ENCODE measurements around the gene GAPDHS.

Gene GAPDHS

GRCh38 chr19:35539850-35540249, 6.6 kb downstream of the GAPDHS start:
- no peak for DNase-seq (ENCODE audit: insufficient read length, low spot score)
- FAIRE-seq, result no peak
- no peak for TF ChIP-seq POLR2A (IDR thresholded peaks at IDR 0.05; ENCODE audit: low read depth, low read length)

- no peak for DNase-seq (ENCODE audit: insufficient read length, low spot score)
- no peak for FAIRE-seq
- no peak for TF ChIP-seq POLR2A (IDR thresholded peaks at IDR 0.05; ENCODE audit: low read depth, low read length)
Measured at GRCh38 chr19:35540356-35540927, 7.2 kb downstream of the GAPDHS start.

DNA sequence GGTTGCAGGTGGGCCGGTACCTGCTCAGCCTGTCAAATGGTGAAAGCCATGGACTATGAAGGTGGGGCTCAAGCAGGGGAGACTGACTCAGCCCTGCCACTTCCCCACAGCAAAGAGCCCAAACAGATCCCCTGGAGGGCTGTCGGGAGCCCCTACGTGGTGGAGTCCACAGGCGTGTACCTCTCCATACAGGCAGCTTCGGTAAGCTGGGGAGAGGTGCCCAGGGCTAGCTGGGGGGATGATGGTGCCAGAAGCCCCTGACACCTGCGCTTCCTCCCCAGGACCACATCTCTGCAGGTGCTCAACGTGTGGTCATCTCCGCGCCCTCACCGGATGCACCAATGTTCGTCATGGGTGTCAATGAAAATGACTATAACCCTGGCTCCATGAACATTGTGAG, 9.0 kb downstream of the GAPDHS start:
- DNase-seq (ENCODE audit: insufficient read length, low spot score), result no peak
- no peak for TF ChIP-seq POLR2A (IDR thresholded peaks at IDR 0.05; ENCODE audit: low read depth, low read length)
- FAIRE-seq, result no peak

DNA sequence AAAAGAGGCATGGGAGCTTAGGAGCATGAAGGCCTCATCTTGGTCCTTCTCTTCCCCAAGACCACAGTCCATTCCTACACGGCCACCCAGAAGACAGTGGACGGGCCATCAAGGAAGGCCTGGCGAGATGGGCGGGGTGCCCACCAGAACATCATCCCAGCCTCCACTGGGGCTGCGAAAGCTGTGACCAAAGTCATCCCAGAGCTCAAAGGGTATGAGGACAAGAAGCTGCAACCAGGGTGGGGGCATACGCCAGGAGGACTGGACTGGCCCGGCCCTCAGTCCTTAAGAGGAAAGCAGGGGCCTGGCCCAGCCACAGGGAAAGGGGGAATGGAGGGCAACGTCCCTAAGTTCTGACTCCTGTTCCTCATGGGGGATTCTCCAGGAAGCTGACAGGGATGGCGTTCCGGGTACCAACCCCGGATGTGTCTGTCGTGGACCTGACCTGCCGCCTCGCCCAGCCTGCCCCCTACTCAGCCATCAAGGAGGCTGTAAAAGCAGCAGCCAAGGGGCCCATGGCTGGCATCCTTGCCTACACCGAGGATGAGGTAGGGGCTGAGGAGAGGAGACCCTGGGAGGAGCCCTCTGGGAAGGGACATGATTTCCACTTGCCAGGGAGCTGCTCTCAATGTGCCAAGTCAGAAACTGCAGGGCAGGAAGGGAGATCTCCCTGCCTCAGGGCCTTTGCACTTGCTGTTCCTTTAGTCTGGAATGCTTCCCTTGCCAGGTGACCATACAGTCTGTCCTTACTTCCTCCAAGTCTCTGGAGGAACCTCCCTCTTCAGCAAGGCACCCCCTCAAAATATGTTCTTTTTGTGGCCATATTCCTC, 10.2 kb downstream of the GAPDHS start:
- no peak for FAIRE-seq
- no peak for TF ChIP-seq POLR2A (IDR thresholded peaks at IDR 0.05; ENCODE audit: low read depth, low read length)
- no peak for DNase-seq (ENCODE audit: insufficient read length, low spot score)

DNA sequence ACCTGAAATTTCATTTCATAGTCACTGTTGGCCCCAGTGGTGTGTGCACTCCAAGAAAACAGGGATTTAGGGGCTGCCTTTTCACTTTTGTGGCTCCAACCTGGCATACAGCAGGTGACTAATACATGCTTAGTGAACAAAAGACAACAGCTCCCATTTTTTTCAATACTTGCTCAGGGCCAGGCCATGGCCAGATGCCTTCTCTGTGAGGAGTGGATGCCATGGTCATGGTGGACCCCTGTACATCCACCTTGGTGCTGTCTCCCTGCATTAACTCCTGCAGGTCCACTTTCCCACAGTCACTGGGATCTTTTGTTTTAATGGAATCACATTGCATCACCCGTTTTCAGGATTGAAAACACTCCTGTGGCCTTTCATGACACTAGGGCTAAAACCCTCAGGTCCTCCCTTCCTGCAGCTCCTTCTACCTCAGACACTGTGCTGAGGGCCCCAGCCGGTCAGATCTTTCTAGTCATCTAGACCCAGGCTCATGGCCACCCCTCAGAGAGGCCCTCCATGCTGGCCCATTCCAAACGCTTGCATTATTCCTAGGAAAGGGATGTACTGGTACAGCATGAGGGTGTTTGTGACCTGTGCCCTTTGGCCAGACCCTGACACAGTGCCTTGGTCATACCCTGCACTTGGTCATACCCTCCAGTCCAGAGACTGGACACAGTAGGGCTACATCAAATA, 11.0 kb downstream of the GAPDHS start:
- TF ChIP-seq POLR2A (IDR thresholded peaks at IDR 0.05; ENCODE audit: low read depth, low read length), result no peak
- no peak for FAIRE-seq
- DNase-seq (ENCODE audit: insufficient read length, low spot score), result no peak

GRCh38 chr19:35545001-35545854, 12.0 kb downstream of the GAPDHS start, which contains the start of gene TMEM147:
TMEM147 (plus strand) TSS chr19:35545626; CDS start chr19:35545740, 114 bp downstream.
- peak; percentile 78 for TF ChIP-seq POLR2A (IDR thresholded peaks at IDR 0.05; ENCODE audit: low read depth, low read length)
- no peak for FAIRE-seq
- peak; percentile 100 for DNase-seq (ENCODE audit: insufficient read length, low spot score)

GRCh38 chr19:35545855-35546381, 12.7 kb downstream of the GAPDHS start:
- no peak for TF ChIP-seq POLR2A (IDR thresholded peaks at IDR 0.05; ENCODE audit: low read depth, low read length)
- DNase-seq (ENCODE audit: insufficient read length, low spot score) (peak; percentile 73), FAIRE-seq (no peak)

GRCh38 chr19:35546532-35546931, 13.3 kb downstream of the GAPDHS start:
- TF ChIP-seq POLR2A (IDR thresholded peaks at IDR 0.05; ENCODE audit: low read depth, low read length), result no peak
- FAIRE-seq (no peak), DNase-seq (ENCODE audit: insufficient read length, low spot score) (no peak)

DNA sequence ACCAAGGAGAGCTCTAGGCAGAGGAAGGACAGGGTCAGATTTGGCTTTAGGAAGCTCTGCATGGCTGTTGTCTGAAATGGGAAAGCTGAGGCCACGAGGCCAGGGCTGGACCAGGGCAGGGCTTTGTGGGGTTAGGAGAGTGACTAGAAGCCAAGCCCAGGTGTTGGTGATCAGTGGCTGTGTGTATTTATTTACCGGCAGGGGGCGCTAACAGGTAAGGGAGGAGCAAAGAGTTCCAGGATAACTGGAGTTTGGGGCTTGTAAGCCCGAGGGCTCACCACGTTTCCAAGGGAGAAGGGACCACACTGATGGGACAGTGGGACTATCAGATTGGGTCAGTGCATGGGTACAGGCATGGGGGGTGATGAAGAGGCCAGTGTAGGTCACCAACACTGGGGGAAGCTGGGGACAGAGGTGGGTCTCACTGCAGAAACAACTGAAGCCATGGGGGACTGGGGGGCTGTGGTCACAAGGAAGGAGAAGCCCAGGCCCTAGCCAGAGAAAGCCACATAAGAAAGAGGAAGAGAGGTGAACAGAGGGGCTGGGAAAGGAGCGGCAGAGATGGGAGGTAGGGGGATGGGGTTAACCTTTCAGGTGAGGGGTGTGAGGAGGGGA, 16.0 kb downstream of the GAPDHS start:
- DNase-seq (ENCODE audit: insufficient read length, low spot score), result peak; percentile 89
- TF ChIP-seq POLR2A (IDR thresholded peaks at IDR 0.05; ENCODE audit: low read depth, low read length), result no peak
- FAIRE-seq, result no peak

GRCh38 chr19:35549879-35550523, 16.7 kb downstream of the GAPDHS start:
- DNase-seq (ENCODE audit: insufficient read length, low spot score) (no peak), FAIRE-seq (no peak)
- TF ChIP-seq POLR2A (IDR thresholded peaks at IDR 0.05; ENCODE audit: low read depth, low read length), result no peak

- FAIRE-seq (no peak), DNase-seq (ENCODE audit: insufficient read length, low spot score) (no peak)
- TF ChIP-seq POLR2A (IDR thresholded peaks at IDR 0.05; ENCODE audit: low read depth, low read length), result no peak
Measured at GRCh38 chr19:35551091-35551810, 18.0 kb downstream of the GAPDHS start.
